AG09319 (cell line): ENCODE data around the gene SLC17A8.
"Not testable (repeated sequence)": the region's sequence is repeated elsewhere in the genome, so short reads cannot be mapped to it uniquely, and the experiment has no call there.

Source experiments
- DNase-seq: peaks from one replicate; pipeline ENCODE4 v3.0.0-alpha.2; 2010; ENCODE audit warnings: low read depth; ENCODE audit errors: extremely low read depth
- TF ChIP-seq, protein P1 (sequence below): IDR thresholded peaks from 2 replicates; pipeline ENCODE4 v1.5.1; 2011; ENCODE audit warnings: low read depth, mild to moderate bottlenecking, inconsistent platforms, low read length, moderate library complexity

The SLC17A8 gene

DNA sequence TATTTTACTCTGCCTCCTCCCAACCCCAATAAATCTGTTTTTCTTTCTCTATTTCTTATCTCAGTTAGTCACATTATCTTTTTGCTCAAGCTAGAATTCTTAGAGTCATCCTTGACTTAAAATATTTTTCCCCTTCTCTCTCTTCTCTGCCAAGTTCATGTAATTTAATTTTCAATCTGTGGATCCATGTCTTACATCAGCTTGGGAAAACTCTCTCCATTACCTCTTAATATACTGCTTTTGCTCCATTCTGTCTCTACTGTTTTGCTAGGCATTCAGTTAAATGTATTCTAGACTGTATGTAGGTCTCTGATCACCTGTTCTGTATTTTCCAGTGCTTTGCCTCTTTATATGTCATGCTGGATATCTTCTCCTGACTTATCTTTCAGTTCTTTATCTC lies 65.8 kb downstream of the SLC17A8 start:
- TF ChIP-seq, protein P1, sequence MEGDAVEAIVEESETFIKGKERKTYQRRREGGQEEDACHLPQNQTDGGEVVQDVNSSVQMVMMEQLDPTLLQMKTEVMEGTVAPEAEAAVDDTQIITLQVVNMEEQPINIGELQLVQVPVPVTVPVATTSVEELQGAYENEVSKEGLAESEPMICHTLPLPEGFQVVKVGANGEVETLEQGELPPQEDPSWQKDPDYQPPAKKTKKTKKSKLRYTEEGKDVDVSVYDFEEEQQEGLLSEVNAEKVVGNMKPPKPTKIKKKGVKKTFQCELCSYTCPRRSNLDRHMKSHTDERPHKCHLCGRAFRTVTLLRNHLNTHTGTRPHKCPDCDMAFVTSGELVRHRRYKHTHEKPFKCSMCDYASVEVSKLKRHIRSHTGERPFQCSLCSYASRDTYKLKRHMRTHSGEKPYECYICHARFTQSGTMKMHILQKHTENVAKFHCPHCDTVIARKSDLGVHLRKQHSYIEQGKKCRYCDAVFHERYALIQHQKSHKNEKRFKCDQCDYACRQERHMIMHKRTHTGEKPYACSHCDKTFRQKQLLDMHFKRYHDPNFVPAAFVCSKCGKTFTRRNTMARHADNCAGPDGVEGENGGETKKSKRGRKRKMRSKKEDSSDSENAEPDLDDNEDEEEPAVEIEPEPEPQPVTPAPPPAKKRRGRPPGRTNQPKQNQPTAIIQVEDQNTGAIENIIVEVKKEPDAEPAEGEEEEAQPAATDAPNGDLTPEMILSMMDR = no peak

DNA sequence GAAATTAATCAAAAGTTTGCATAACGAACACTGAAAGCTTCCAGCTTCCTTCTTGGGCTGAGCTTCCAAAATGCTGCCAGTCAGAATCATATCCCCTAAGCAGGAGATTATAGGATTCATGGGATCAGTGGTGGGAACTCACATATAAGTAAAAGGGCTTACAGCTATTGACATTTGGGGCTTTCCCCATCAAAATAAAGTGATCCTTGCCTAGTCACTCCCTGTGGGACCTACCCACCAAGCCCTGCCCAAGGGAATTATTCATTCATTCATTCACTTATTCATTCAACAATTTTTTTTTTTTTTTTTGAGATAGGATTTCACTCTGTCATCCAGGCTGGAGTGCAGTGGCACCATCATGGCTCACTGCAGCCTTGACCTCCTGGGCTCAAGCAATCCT lies 69.3 kb downstream of the SLC17A8 start:
- TF ChIP-seq, protein P1 = no peak
- DNase-seq = no peak

More for the DNA sequence above, 65.8 kb downstream of the SLC17A8 start:
- DNase-seq = no peak

DNA sequence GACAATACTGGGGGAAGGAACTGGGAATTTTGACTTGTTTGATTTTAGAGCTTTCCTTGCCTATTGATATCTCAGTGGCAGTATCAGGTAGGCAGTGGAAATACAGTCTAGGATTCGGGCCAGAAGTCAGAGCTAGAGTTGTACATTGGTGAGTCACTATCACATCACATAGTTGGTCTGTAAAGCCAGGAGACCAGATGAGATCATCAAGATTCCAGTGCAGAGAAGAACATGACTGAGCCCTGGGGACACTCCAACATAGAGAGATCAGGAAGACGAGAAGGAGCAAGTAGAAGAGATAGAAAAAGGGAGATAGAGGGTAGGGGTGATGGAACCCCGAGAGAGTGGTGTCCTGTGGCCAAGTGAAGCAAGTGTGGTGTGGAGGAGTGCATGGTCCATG lies 70.2 kb downstream of the SLC17A8 start:
- no peak for DNase-seq
- TF ChIP-seq, protein P1 = no peak

DNA sequence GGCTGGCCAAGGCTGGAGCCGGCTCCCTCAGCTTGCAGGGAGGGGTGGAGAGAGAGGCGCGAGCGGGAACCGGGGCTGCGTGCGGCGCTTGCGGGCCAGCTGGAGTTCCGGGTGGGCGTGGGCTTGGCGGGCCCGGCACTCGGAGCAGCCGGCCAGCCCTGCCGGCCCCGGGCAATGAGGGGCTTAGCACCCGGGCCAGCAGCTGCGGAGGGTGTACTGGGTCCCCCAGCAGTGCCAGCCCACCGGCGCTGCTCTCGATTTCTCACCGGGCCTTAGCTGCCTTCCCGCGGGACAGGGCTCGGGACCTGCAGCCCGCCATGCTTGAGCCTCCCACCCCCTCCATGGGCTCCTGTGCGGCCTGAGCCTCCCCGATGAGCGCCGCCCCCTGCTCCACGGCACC lies 73.4 kb downstream of the SLC17A8 start:
- DNase-seq = not testable (repeated sequence)

DNA sequence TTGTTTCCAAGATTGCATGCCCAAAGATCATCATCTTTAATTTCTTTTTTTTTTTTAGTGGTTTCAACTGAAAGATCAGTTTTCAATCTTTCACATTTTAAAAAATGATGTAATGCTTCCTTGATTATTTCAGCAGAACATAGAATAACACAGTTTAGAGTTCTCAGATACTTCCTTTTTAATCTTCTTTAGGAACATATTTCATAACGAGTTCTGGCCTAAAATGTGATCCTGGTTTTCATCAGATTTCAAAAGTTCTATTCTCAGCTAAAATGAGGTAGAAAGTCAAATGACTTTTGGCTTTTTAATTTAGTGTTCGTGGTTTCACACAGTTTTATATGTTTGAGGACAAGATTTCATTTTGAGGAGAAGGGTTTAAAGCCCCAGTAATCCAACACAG lies 76.8 kb downstream of the SLC17A8 start:
- no peak for DNase-seq

DNA sequence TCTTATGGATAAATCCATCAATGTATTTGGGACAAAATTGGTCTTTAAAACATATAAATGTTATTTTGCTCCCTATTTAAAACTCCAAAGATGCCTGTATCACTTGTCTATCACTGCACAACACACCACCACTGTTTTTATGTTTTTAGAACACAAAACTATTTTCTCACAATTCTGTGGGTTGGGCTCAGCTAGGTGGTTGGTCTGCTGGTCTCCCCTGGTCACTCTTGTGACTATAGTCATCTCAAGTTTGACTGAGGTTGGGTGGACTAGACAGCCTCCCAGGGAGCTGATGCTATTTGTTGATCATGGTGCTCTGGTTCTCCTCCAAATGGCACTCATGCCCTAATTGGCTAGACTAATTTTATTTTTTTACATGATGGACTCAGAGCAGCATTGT lies 77.3 kb downstream of the SLC17A8 start:
- DNase-seq = no peak
- TF ChIP-seq, protein P1 = no peak

More for the DNA sequence above, 76.8 kb downstream of the SLC17A8 start:
- TF ChIP-seq, protein P1 = no peak

DNA sequence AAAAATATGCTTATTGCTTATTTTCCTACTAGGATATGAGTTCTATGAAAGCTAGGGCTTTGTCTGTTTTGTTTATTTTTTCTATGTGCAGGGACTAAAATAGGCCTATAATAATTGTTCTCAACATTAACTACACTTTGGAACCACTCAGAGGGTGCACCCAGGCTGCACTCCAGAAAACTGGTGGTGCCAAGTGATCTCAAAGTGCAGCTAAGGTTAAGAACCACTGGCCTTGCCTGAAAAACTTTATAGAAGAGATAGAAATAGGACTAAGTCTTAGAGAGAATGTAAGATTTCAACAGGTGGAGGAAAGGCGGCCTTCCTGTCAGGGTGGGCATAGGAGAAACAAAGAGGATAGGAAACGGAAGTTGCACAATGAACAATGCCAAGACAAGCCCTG lies 79.1 kb downstream of the SLC17A8 start:
- TF ChIP-seq, protein P1 = no peak
- no peak for DNase-seq

DNA sequence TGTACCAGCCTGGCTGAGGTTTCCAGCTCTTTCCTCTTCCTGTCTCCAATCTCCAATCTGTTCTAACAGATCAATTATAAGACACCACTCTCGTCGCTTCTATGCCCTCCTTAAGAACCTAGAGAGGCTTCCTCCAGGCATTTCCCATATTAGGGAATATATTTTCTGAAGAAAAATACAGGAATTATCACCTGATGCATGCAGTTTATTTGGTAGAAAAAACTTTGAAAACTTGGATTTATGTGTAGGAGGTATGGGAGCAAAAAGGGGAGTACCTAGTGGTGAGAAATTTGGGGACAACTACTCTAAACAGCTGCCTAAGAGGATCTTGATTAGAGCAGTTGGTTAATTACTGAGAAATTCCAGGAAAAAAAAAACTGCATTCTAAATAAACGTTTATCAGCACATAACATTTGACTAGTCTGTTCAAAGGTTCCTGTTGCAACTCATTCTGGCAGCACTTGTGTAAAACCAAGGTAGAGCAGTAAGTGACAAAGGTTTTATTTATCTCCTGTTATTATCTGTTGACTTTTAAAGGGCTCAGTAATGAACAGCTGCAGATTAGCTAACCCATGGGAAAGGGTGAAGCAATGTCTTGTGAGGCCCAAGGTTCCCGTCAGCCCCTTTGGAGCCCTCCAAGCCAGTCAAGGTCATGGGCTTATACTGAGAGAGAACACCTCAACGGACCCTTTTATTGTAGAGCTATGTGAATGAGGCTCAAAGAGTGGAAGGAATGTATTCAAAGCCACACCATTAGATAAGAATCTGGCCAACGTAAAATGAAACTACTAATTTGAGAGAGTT lies 80.4 kb downstream of the SLC17A8 start:
- TF ChIP-seq, protein P1 = no peak
- DNase-seq = no peak
